HepG2 (cell line): ENCODE data around the gene SHF. TPM values are rescaled to one million over a fixed set of nuclear protein-coding genes. Genes with fewer than 3 reads are reported as not detected.

Source experiments
- ATF6 ChIP-seq: sonication (generic); formaldehyde crosslinking; conservative IDR thresholded peaks from 2 replicates; pipeline ENCODE4 v1.4.0; 2020; ENCODE audit warnings: missing genetic modification reagents
- DR1 ChIP-seq: sonication (generic); formaldehyde crosslinking; IDR thresholded peaks from 2 replicates; pipeline ENCODE4 v1.8.0; 2021; ENCODE audit warnings: mild to moderate bottlenecking, missing genetic modification reagents, inconsistent platforms
- FOXK1 ChIP-seq: sonication (generic); formaldehyde crosslinking; IDR thresholded peaks from 2 replicates; pipeline ENCODE4 v1.4.0; 2020; ENCODE audit warnings: low read depth, missing genetic modification reagents, borderline replicate concordance
- MIXL1 ChIP-seq: IDR thresholded peaks from 2 replicates; pipeline ENCODE4 v1.6.1; 2016
- MTF2 ChIP-seq: sonication (generic); formaldehyde crosslinking; IDR thresholded peaks from 2 replicates; pipeline ENCODE4 v1.5.0; 2020; ENCODE audit warnings: missing genetic modification reagents, borderline replicate concordance
- SCMH1 ChIP-seq: sonication (generic); formaldehyde crosslinking; IDR thresholded peaks from 2 replicates; pipeline ENCODE4 v1.9.0; 2021; ENCODE audit warnings: missing genetic modification reagents, mild to moderate bottlenecking, borderline replicate concordance
- SOX13 ChIP-seq, 3 experiments: fragments of 450-650 bp in 1 of 3; sonication (generic) in 1 of 3; formaldehyde crosslinking in 1 of 3; IDR thresholded peaks in 2 of 3; conservative IDR thresholded peaks in 1 of 3; 2 replicates each; pipeline versions ENCODE4 v1.5.0 to v1.6.1; 2016 to 2020; ENCODE audit warnings: antibody characterized with exemption in 1 of 3, mild to moderate bottlenecking in 1 of 3, missing compliant biosample characterization in 1 of 3, missing genetic modification reagents in 1 of 3, moderate library complexity in 1 of 3
- TBX2 ChIP-seq: sonication (generic); formaldehyde crosslinking; IDR thresholded peaks from 2 replicates; pipeline ENCODE4 v1.5.0; 2020; ENCODE audit warnings: missing genetic modification reagents, mild to moderate bottlenecking, borderline replicate concordance
- TFDP1 ChIP-seq: IDR thresholded peaks from 2 replicates; pipeline ENCODE4 v1.6.1; 2016; ENCODE audit warnings: missing compliant biosample characterization, missing genetic modification reagents, borderline replicate concordance
- TFDP2 ChIP-seq: sonication (generic); formaldehyde crosslinking; IDR thresholded peaks from 2 replicates; pipeline ENCODE4 v1.4.0; 2020; ENCODE audit warnings: missing genetic modification reagents
- THAP11 ChIP-seq: IDR thresholded peaks from 2 replicates; pipeline ENCODE4 v1.6.1; 2016; ENCODE audit warnings: missing biosample characterization, missing genetic modification reagents
- THAP7 ChIP-seq: sonication (generic); formaldehyde crosslinking; IDR thresholded peaks from 2 replicates; pipeline ENCODE4 v1.8.1; 2023; ENCODE audit warnings: mild to moderate bottlenecking, missing genetic modification reagents
- THRA ChIP-seq: sonication (generic); formaldehyde crosslinking; IDR thresholded peaks from 2 replicates; pipeline ENCODE4 v1.4.0; 2020; ENCODE audit warnings: missing genetic modification reagents, borderline replicate concordance
- ZBTB46 ChIP-seq: sonication (generic); formaldehyde crosslinking; IDR thresholded peaks from 2 replicates; pipeline ENCODE4 v1.4.0; 2020; ENCODE audit warnings: mild to moderate bottlenecking, missing genetic modification reagents, borderline replicate concordance
- ZMYM4 ChIP-seq: sonication (generic); formaldehyde crosslinking; IDR thresholded peaks from 2 replicates; pipeline ENCODE4 v1.8.1; 2023; ENCODE audit warnings: mild to moderate bottlenecking, missing genetic modification reagents
- ZNF12 ChIP-seq: sonication (generic); formaldehyde crosslinking; IDR thresholded peaks from 2 replicates; pipeline ENCODE4 v1.5.0; 2020; ENCODE audit warnings: missing genetic modification reagents
- ZNF235 ChIP-seq: sonication (generic); formaldehyde crosslinking; IDR thresholded peaks from 2 replicates; pipeline ENCODE4 v1.8.1; 2023; ENCODE audit warnings: mild to moderate bottlenecking, missing genetic modification reagents, borderline replicate concordance
- ZNF564 ChIP-seq: sonication (generic); formaldehyde crosslinking; IDR thresholded peaks from 2 replicates; pipeline ENCODE4 v1.8.1; 2023; ENCODE audit warnings: mild to moderate bottlenecking, missing genetic modification reagents
- ZNF567 ChIP-seq: sonication (generic); formaldehyde crosslinking; IDR thresholded peaks from 2 replicates; pipeline ENCODE4 v1.8.1; 2023; ENCODE audit warnings: mild to moderate bottlenecking, missing genetic modification reagents, borderline replicate concordance
- ZSCAN21 ChIP-seq: sonication (generic); formaldehyde crosslinking; IDR thresholded peaks from 2 replicates; pipeline ENCODE4 v1.8.0; 2022; ENCODE audit warnings: mild to moderate bottlenecking, missing genetic modification reagents, moderate library complexity, borderline replicate concordance
- polyA plus RNA-seq, 8 experiments: library from polyadenylated mRNA; depleted of rRNA in 3 of 8; stranded (reverse) in 7 of 8; unstranded in 1 of 8; fragments of >200 nt; fragmentation: Illumina TruSeq in 4 of 8; extraction: Trizol in 4 of 8; gene quantifications; 2 replicates each; pipeline versions ENCODE4 v1.2.1 to v1.2.3, GENCODE V29; 2011 to 2016; ENCODE audit warnings: low read depth in 4 of 8, missing spikeins in 1 of 8, mixed read lengths in 1 of 8; ENCODE audit not compliant: insufficient read depth in 1 of 8
- total RNA-seq, 5 experiments: library from RNA; depleted of rRNA; stranded (reverse); fragments of >200 nt; fragmentation: Illumina TruSeq; extraction: Trizol; gene quantifications; 2 replicates each; pipeline ENCODE4 v1.2.3, GENCODE V29; 2016; ENCODE audit warnings: low read depth in 1 of 5

Gene SHF
- total and polyA plus RNA-seq, 2 of the 13 experiments (the other 11 are each of a cell fraction or from before 2014, with no cell fraction given): 20.9 to 25.5 TPM

GRCh38 chr15:45162771-45163507, 24.8 kb downstream of the SHF start (continued):
- TF ChIP-seq SCMH1 (CRISPR knock-in tag) (no peak), ZBTB46 (CRISPR knock-in tag) (no peak), ZNF12 (no peak), ATF6 (CRISPR knock-in tag) (no peak), TBX2 (CRISPR knock-in tag) (peak; percentile 64; the same call in 1 of the 2 replicates), ZMYM4 (CRISPR knock-in tag) (no peak), SOX13 (IDR thresholded peaks at IDR 0.05) (no peak), SOX13 (CRISPR knock-in tag; conservative IDR thresholded peaks at IDR 0.05 in 1 of 2, IDR thresholded peaks at IDR 0.05 in 1 of 2) (no peak), MTF2 (CRISPR knock-in tag) (no peak), DR1 (CRISPR knock-in tag) (no peak), ZNF235 (CRISPR knock-in tag) (no peak), THRA (CRISPR knock-in tag) (no peak), THAP11 (no peak), FOXK1 (CRISPR knock-in tag) (no peak), ZNF564 (CRISPR knock-in tag) (no peak), MIXL1 (CRISPR knock-in tag) (no peak), TFDP2 (CRISPR knock-in tag) (no peak), THAP7 (CRISPR knock-in tag) (peak; percentile 27; the same call in 1 of the 2 replicates), ZSCAN21 (CRISPR knock-in tag) (no peak), TFDP1 (CRISPR knock-in tag) (no peak), ZNF567 (CRISPR knock-in tag) (0 out of 2 replicates have a peak, but pooled peaks have one; percentile 44)
